Right atrium auricular region (tissue), 2 donors: Measurements from ENCODE around the gene VAMP5. TPM values are rescaled to one million over a fixed set of nuclear protein-coding genes. Genes with fewer than 3 reads are reported as not detected.

ENCODE experiments used
- DNase-seq: peaks from one replicate; pipeline ENCODE4 v3.0.0-alpha.2; 2019; ENCODE audit warnings: low spot score
- H3K27ac ChIP-seq, 2 donors: fragments of 200-600 bp; sonication (generic); 1 replicate in 1 of 2; 2 replicates in 1 of 2; pipeline ENCODE4 v1.5.1; 2016 to 2019
- H3K27me3 ChIP-seq, 2 donors: fragments of 200-600 bp; sonication (generic); one replicate each; pipeline versions ENCODE4 v1.5.1 to v1.6.0; 2017 to 2019
- H3K36me3 ChIP-seq: fragments of 200-600 bp; sonication (generic); one replicate; pipeline ENCODE4 v1.5.1; 2016
- H3K4me1 ChIP-seq, 2 donors: fragments of 200-600 bp; sonication (generic); one replicate each; pipeline versions ENCODE4 v1.5.1 to v1.6.0; 2017 to 2019
- H3K4me3 ChIP-seq, 2 donors: fragments of 200-600 bp; sonication (generic); 1 replicate in 1 of 2; 2 replicates in 1 of 2; pipeline ENCODE4 v1.5.1; 2017 to 2019; ENCODE audit warnings: mild to moderate bottlenecking in 1 of 2, moderate library complexity in 1 of 2
- H3K9me3 ChIP-seq, 2 donors: fragments of 200-600 bp; sonication (generic); one replicate each; pipeline ENCODE4 v1.5.1; 2019
- CTCF ChIP-seq, 2 donors: fragments of 200-600 bp; sonication (generic); IDR thresholded peaks; one replicate each; pipeline ENCODE4 v1.5.1; 2019; ENCODE audit warnings: antibody characterized with exemption in 2 of 2
- total RNA-seq, 2 donors: library from RNA; depleted of rRNA; stranded (reverse); fragments of >200 nt; gene quantifications; one replicate each; pipeline ENCODE4 v1.1.0, GENCODE V29; 2016

The VAMP5 gene
- total RNA-seq, 2 donors from 2014 or later = 37.2 to 61.7 TPM

DNA sequence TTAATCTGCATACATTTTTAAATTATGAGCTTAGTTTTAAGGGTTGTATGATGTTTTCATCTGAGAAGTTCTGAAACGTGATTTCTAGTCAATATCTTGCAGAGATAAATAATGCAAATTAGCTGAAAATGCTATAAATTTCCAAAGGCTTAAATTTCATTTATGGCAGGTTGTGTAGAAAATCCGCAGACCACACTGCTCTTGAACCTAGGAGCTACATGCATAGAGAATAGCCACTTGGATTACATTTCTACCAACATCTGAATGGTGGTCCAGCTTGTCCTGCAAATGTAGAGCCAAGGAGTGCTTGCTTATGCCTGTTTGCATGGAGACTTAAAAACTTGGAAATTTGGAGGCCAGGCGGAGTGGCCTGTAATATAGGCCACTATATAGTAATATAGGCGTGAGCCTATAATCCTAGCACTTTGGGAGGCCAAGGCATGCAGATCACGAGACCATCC lies 38.4 kb upstream of the VAMP5 start:
- H3K9me3 ChIP-seq = no peaks in the 10 kb centered on the region
- no peak overlapping the region for H3K4me3 ChIP-seq
- no peak for DNase-seq
- TF ChIP-seq CTCF (IDR thresholded peaks at IDR 0.05) = no peak
- H3K27ac ChIP-seq = no peak overlapping the region
- H3K36me3 ChIP-seq = peaks cover 75% of the 10 kb centered on the region
- H3K27me3 ChIP-seq = no peaks in the 10 kb centered on the region
- peaks cover 3 to 34% of the 10 kb centered on the region in 2 donors for H3K4me1 ChIP-seq

- no peak overlapping the region for H3K27ac ChIP-seq
- no peak for TF ChIP-seq CTCF (IDR thresholded peaks at IDR 0.05)
- no peak for DNase-seq
Measured at GRCh38 chr2:85547089-85547858, 37.0 kb upstream of the VAMP5 start.

DNA sequence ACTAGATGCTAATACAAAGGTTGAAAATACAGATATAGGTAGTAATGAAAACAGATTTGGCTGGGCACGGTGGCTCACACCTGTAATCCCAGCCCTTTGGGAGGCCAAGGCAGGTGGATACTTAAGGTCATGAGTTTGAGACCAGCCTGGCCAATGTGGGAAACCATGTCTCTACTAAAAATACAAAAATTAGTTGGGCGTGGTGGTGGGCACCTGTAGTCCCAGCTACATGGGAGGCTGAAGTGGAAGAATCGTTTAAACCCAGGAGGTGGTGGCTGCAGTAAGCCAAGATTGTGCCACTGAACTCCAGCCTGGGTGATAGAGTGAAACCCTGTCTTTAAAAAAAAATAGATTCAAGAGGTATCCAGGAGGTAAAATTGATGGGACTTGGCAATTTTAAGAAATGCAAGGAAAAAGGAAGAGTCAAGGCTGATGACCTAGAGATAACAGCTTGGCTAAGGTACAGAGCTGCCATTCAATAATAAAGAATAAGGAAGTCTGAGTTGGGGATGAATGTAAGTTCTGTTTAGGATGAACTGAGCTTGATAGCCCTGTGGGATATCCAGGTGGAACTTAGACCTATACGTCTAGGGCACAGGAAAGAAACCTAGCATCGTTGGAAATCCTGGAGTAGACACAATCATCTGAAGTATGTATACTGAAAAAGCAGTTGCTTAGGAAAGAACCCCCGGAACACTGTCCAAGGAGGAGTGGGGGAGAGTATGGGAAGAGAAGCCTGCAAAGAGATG lies 36.2 kb upstream of the VAMP5 start:
- TF ChIP-seq CTCF (IDR thresholded peaks at IDR 0.05) = no peak
- DNase-seq = no peak
- no peaks in the 10 kb centered on the region for H3K9me3 ChIP-seq
- no peak overlapping the region for H3K27ac ChIP-seq
- H3K4me1 ChIP-seq = peaks cover 0 to 14% of the 10 kb centered on the region in 2 donors
- no peaks in the 10 kb centered on the region for H3K27me3 ChIP-seq
- H3K36me3 ChIP-seq = peaks cover 73% of the 10 kb centered on the region
- no peak overlapping the region for H3K4me3 ChIP-seq

More at GRCh38 chr2:85547089-85547858, 37.0 kb upstream of the VAMP5 start:
- Histone ChIP-seq H3K4me3 (no peak overlapping the region), H3K4me1 (peaks cover under 1 to 21% of the 10 kb centered on the region in 2 donors), H3K36me3 (peaks cover 73% of the 10 kb centered on the region), H3K9me3 (no peaks in the 10 kb centered on the region), H3K27me3 (no peaks in the 10 kb centered on the region)

GRCh38 chr2:85548608-85548900 lies 35.7 kb upstream of the VAMP5 start:
- H3K9me3 ChIP-seq = no peaks in the 10 kb centered on the region
- H3K36me3 ChIP-seq = peaks cover 73% of the 10 kb centered on the region
- no peak for TF ChIP-seq CTCF (IDR thresholded peaks at IDR 0.05)
- no peak for DNase-seq
- H3K27me3 ChIP-seq = no peaks in the 10 kb centered on the region
- H3K4me1 ChIP-seq = peaks cover 0 to 8% of the 10 kb centered on the region in 2 donors
- H3K4me3 ChIP-seq = no peak overlapping the region
- H3K27ac ChIP-seq = no peak overlapping the region

DNA sequence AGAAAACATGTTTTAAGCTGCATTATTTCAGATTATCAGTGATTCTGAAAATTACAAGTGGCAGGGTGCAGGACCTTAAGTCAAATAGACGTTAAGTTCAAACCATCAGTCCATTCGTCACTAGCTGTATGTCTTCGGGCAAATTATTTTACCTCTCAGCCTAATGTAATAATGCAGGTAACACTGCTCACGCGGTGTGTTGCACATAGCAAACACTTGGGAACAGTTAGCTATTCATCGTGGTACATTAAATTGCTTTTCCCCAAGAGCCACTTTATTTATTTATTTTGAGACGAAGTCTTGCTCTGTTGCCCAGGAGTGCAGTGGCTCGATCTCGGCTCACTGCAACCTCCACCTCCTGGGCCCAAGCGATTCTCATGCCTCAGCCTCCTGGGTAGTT lies 35.1 kb upstream of the VAMP5 start:
- Histone ChIP-seq H3K4me3 (no peak overlapping the region), H3K27me3 (no peaks in the 10 kb centered on the region), H3K27ac (no peak overlapping the region), H3K36me3 (peaks cover 73% of the 10 kb centered on the region), H3K9me3 (no peaks in the 10 kb centered on the region), H3K4me1 (peaks cover 0 to 5% of the 10 kb centered on the region in 2 donors)
- no peak for TF ChIP-seq CTCF (IDR thresholded peaks at IDR 0.05)
- no peak for DNase-seq
